ENCODE measurements around the gene EMX1. TPM values are rescaled to one million over a fixed set of nuclear protein-coding genes. Genes with fewer than 3 reads are reported as not detected.

Gene EMX1
- total RNA-seq, 2 experiments from 2014 or later = not detected

GRCh38 chr2:72893594-72894319, 23.6 kb upstream of the EMX1 start:
- ChIA-PET POLR2A (interaction anchor here (1.6 kb wide), 1 partner anchor 755 kb away, joined by 3 read pairs; no protein-coding TSS in a partner anchor), CTCF (ENCODE audit: unreplicated experiment) (no interaction called here)
- H3K27ac ChIP-seq (ENCODE audit: low read depth, low read length, poor library complexity, severe bottlenecking) = no peak overlapping the region
- BruUV-seq (replicated peaks) = no TSS peak
- H3K79me2 ChIP-seq (ENCODE audit: insufficient read depth, low read depth, low read length) = no peaks in the 10 kb centered on the region
- TF ChIP-seq EZH2phosphoT487 (IDR thresholded peaks at IDR 0.05; ENCODE audit: borderline replicate concordance, low read depth, low read length) (no peak), CTCF (conservative IDR thresholded peaks at IDR 0.05; ENCODE audit: low read length) (peak; percentile 67)
- no peak overlapping the region for H3K4me2 ChIP-seq (ENCODE audit: low read length)
- no peaks in the 10 kb centered on the region for H3K36me3 ChIP-seq (ENCODE audit: insufficient read depth, low read length)
- no peaks in the 10 kb centered on the region for H3K9me2 ChIP-seq (ENCODE audit: insufficient read depth, low read length)
- H3K9me3 ChIP-seq (ENCODE audit: low read length) = no peaks in the 10 kb centered on the region
- peak; percentile 49 for DNase-seq (ENCODE audit: low spot score)
- intact Hi-C loops (cut with micrococcal nuclease; ENCODE audit: unreplicated experiment) = loop anchor here (5.0 kb wide), 1 partner anchor 269 kb away; no protein-coding TSS in a partner anchor
- no peaks in the 10 kb centered on the region for H4K20me1 ChIP-seq (ENCODE audit: insufficient read depth, low read length)
- H3K4me3 ChIP-seq (ENCODE audit: low read depth, low read length, poor library complexity, severe bottlenecking) = no peak overlapping the region
- H3K4me1 ChIP-seq (ENCODE audit: insufficient read depth, low read length, poor library complexity, severe bottlenecking) = no peaks in the 10 kb centered on the region
- H2AFZ ChIP-seq (ENCODE audit: low read length) = no peak overlapping the region

GRCh38 chr2:72894514-72894913, 22.8 kb upstream of the EMX1 start:
- intact Hi-C loops (cut with micrococcal nuclease; ENCODE audit: unreplicated experiment) = loop anchor here (5.0 kb wide), 1 partner anchor 268 kb away; no protein-coding TSS in a partner anchor
- H3K27ac ChIP-seq (ENCODE audit: low read depth, low read length, poor library complexity, severe bottlenecking) = no peak overlapping the region
- H3K9me3 ChIP-seq (ENCODE audit: low read length) = no peaks in the 10 kb centered on the region
- ChIA-PET POLR2A (no interaction called here), CTCF (ENCODE audit: unreplicated experiment) (no interaction called here)
- no peaks in the 10 kb centered on the region for H4K20me1 ChIP-seq (ENCODE audit: insufficient read depth, low read length)
- H3K4me3 ChIP-seq (ENCODE audit: low read depth, low read length, poor library complexity, severe bottlenecking) = no peak overlapping the region
- no peaks in the 10 kb centered on the region for H3K9me2 ChIP-seq (ENCODE audit: insufficient read depth, low read length)
- H3K79me2 ChIP-seq (ENCODE audit: insufficient read depth, low read depth, low read length) = no peaks in the 10 kb centered on the region
- H3K4me1 ChIP-seq (ENCODE audit: insufficient read depth, low read length, poor library complexity, severe bottlenecking) = no peaks in the 10 kb centered on the region
- H3K36me3 ChIP-seq (ENCODE audit: insufficient read depth, low read length) = no peaks in the 10 kb centered on the region
- H2AFZ ChIP-seq (ENCODE audit: low read length) = no peak overlapping the region
- TF ChIP-seq CTCF (conservative IDR thresholded peaks at IDR 0.05; ENCODE audit: low read length) (no peak), EZH2phosphoT487 (IDR thresholded peaks at IDR 0.05; ENCODE audit: borderline replicate concordance, low read depth, low read length) (no peak)
- DNase-seq (ENCODE audit: low spot score) = no peak
- H3K4me2 ChIP-seq (ENCODE audit: low read length) = no peak overlapping the region
- no TSS peak for BruUV-seq (replicated peaks)

- no peak for DNase-seq (ENCODE audit: low spot score)
- Histone ChIP-seq H3K9me3 (ENCODE audit: low read length) (no peaks in the 10 kb centered on the region), H3K79me2 (ENCODE audit: insufficient read depth, low read depth, low read length) (no peaks in the 10 kb centered on the region), H4K20me1 (ENCODE audit: insufficient read depth, low read length) (no peaks in the 10 kb centered on the region), H3K4me2 (ENCODE audit: low read length) (no peak overlapping the region), H3K4me1 (ENCODE audit: insufficient read depth, low read length, poor library complexity, severe bottlenecking) (no peaks in the 10 kb centered on the region), H3K27ac (ENCODE audit: low read depth, low read length, poor library complexity, severe bottlenecking) (no peak overlapping the region), H3K9me2 (ENCODE audit: insufficient read depth, low read length) (no peaks in the 10 kb centered on the region), H2AFZ (ENCODE audit: low read length) (no peak overlapping the region), H3K36me3 (ENCODE audit: insufficient read depth, low read length) (no peaks in the 10 kb centered on the region), H3K4me3 (ENCODE audit: low read depth, low read length, poor library complexity, severe bottlenecking) (no peak overlapping the region)
- ChIA-PET POLR2A (no interaction called here), CTCF (ENCODE audit: unreplicated experiment) (interaction anchor here (1.1 kb wide), 1 partner anchor 9 kb away, joined by 3 read pairs; no protein-coding TSS in a partner anchor)
- intact Hi-C loops (cut with micrococcal nuclease; ENCODE audit: unreplicated experiment) = no loop called here
- no peak for TF ChIP-seq EZH2phosphoT487 (IDR thresholded peaks at IDR 0.05; ENCODE audit: borderline replicate concordance, low read depth, low read length)
- no peak for TF ChIP-seq CTCF (conservative IDR thresholded peaks at IDR 0.05; ENCODE audit: low read length)
- BruUV-seq (replicated peaks) = no TSS peak
These were observed 22.2 kb upstream of the EMX1 start for GRCh38 chr2:72895154-72895553.
